Transverse colon (tissue), 4 donors: ENCODE results near the gene SLC5A5.

Experiments
- CTCF ChIP-seq, 5 experiments: fragments of 200-600 bp in 3 of 5; fragments of 450-650 bp in 2 of 5; sonication (generic) in 3 of 5; IDR thresholded peaks; 1 replicate in 2 of 5; 2 replicates in 3 of 5; pipeline ENCODE4 v1.5.1; 2016 to 2017; ENCODE audit warnings: antibody characterized with exemption in 5 of 5, inconsistent platforms in 3 of 5, mild to moderate bottlenecking in 2 of 5, moderate library complexity in 1 of 5
- EP300 ChIP-seq: sonication (generic); formaldehyde crosslinking; IDR thresholded peaks from one replicate; pipeline ENCODE4 v1.6.1; 2017; ENCODE audit warnings: antibody characterized with exemption, low read depth
- POLR2A ChIP-seq: fragments of 450-650 bp; IDR thresholded peaks from one replicate; pipeline ENCODE4 v1.6.1; 2016; ENCODE audit warnings: antibody characterized with exemption, mild to moderate bottlenecking, moderate library complexity
- POLR2AphosphoS5 ChIP-seq, 3 donors: sonication (generic); formaldehyde crosslinking; IDR thresholded peaks; one replicate each; pipeline ENCODE4 v1.6.1; 2016; ENCODE audit warnings: antibody characterized with exemption in 3 of 3

- TF ChIP-seq POLR2AphosphoS5 (IDR thresholded peaks at IDR 0.05) = no peak
- no peak for TF ChIP-seq POLR2A
- no peak for TF ChIP-seq CTCF (IDR thresholded peaks at IDR 0.05)
- TF ChIP-seq EP300 = no peak
These were observed 39.1 kb upstream of the SLC5A5 start for GRCh38 chr19:17832443-17833208.
